ENCODE results near the gene EGFL8.

Gene EGFL8

GRCh38 chr6:32168807-32169591, 4.6 kb downstream of the EGFL8 start:
- DNase-seq = no peak

- no peak for DNase-seq
Observed at GRCh38 chr6:32170294-32170693, 5.9 kb downstream of the EGFL8 start.

- no peak for DNase-seq
Observed at GRCh38 chr6:32171234-32171633, 6.8 kb downstream of the EGFL8 start.

- DNase-seq = no peak
Observed at GRCh38 chr6:32173051-32173727, 8.8 kb downstream of the EGFL8 start.

GRCh38 chr6:32174416-32174815, 10.0 kb downstream of the EGFL8 start:
- no peak for DNase-seq

GRCh38 chr6:32175322-32175710, 10.9 kb downstream of the EGFL8 start:
- DNase-seq = no peak

GRCh38 chr6:32175711-32176475, 11.5 kb downstream of the EGFL8 start, which contains the start of gene AGPAT1:
TSS of gene AGPAT1 (minus strand) at chr6:32176084. CDS start at chr6:32171496, 4,588 bp downstream.
- DNase-seq = peak; percentile 83 to 96

- peak in 1 of 2 experiments; percentile 35 for DNase-seq
Observed at GRCh38 chr6:32176476-32177182, 12.2 kb downstream of the EGFL8 start.

GRCh38 chr6:32177183-32177787, 12.9 kb downstream of the EGFL8 start:
- peak; percentile 77 to 85 for DNase-seq

- peak; percentile 99 to 100 for DNase-seq
Observed at GRCh38 chr6:32177788-32178546, 13.6 kb downstream of the EGFL8 start, which contains the start of gene RNF5. TSS of gene RNF5 (plus strand) at chr6:32178405. CDS start at chr6:32178512, 107 bp downstream.

GRCh38 chr6:32178547-32179440, 14.4 kb downstream of the EGFL8 start:
- no peak for DNase-seq

- no peak for DNase-seq
Observed at GRCh38 chr6:32179766-32180405, 15.5 kb downstream of the EGFL8 start.

- DNase-seq = no peak
Observed at GRCh38 chr6:32181148-32181702, 16.8 kb downstream of the EGFL8 start.

- no peak for DNase-seq
Observed at GRCh38 chr6:32181915-32182529, 17.6 kb downstream of the EGFL8 start.

- DNase-seq = no peak
Observed at GRCh38 chr6:32182555-32182981, 18.2 kb downstream of the EGFL8 start.

GRCh38 chr6:32183030-32183429, 18.6 kb downstream of the EGFL8 start:
- no peak for DNase-seq

GRCh38 chr6:32183483-32184083, 19.2 kb downstream of the EGFL8 start:
- DNase-seq = no peak

- no peak for DNase-seq
Observed at GRCh38 chr6:32184084-32184640, 19.8 kb downstream of the EGFL8 start, which contains the start of gene AGER. TSS of gene AGER (minus strand) at chr6:32184253. CDS start at chr6:32184222, 31 bp downstream.
